ENCODE data around the gene INCENP. TPM values are rescaled to one million over a fixed set of nuclear protein-coding genes. Genes with fewer than 3 reads are reported as not detected.

INCENP gene
- total and polyA plus RNA-seq, 7 donors: 4.8 to 20.1 (median 11.6) TPM

DNA sequence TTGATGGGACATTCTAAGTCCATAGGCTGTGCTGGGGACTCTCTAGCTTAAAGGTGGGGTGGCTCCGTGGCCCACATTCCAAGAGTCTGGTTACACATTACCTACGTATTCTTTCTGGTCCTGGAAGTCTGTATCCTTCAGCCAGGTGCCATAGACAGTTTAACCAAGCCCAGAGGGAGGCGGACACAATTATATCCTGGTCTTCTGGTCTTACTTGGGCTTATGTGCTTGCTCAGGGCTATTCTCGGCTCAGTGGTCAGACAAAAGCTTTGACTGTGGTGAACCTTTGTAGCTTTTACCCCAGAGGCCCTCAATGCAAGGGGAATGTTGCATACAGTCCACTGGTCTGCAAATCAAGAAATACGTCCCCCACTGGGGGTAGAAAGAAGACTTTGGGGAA lies 3.4 kb upstream of the INCENP start:
- WGBS, 3 donors: 80 to 85% (median 81%) methylated on average over 5 of the region's 5 CpGs

GRCh38 chr11:62122076-62122475 lies 1.7 kb upstream of the INCENP start:
- Histone ChIP-seq H3K4me3 (no peak overlapping the region), H3K4me1 (peaks cover 12% of the 10 kb centered on the region), H3K36me3 (ENCODE audit: insufficient read depth in 1 of 2, low read depth in 1 of 2) (no peaks in the 10 kb centered on the region), H3K27ac (no peak overlapping the region), H3K27me3 (ENCODE audit: insufficient read depth in 3 of 3, low read length in 2 of 3) (no peaks in the 10 kb centered on the region), H3K9me3 (no peaks in the 10 kb centered on the region)
- 69 to 77% (median 73%) methylated on average over 6 of the region's 6 CpGs for WGBS, 3 donors
- intact Hi-C loops (cut with DNase I): no loop called here
- ATAC-seq: no peak
- no peak for TF ChIP-seq CTCF (IDR thresholded peaks at IDR 0.05)
- no peak for DNase-seq

More for the DNA sequence above, 3.4 kb upstream of the INCENP start:
- TF ChIP-seq CTCF (IDR thresholded peaks at IDR 0.05): no peak
- Histone ChIP-seq H3K4me1 (peaks cover 8% of the 10 kb centered on the region), H3K27me3 (ENCODE audit: insufficient read depth in 3 of 3, low read length in 2 of 3) (no peaks in the 10 kb centered on the region), H3K9me3 (peaks cover 9% of the 10 kb centered on the region), H3K27ac (no peak overlapping the region), H3K4me3 (no peak overlapping the region), H3K36me3 (ENCODE audit: insufficient read depth in 1 of 2, low read depth in 1 of 2) (no peaks in the 10 kb centered on the region)
- intact Hi-C loops (cut with DNase I): no loop called here
- no peak for DNase-seq
- no peak for ATAC-seq

DNA sequence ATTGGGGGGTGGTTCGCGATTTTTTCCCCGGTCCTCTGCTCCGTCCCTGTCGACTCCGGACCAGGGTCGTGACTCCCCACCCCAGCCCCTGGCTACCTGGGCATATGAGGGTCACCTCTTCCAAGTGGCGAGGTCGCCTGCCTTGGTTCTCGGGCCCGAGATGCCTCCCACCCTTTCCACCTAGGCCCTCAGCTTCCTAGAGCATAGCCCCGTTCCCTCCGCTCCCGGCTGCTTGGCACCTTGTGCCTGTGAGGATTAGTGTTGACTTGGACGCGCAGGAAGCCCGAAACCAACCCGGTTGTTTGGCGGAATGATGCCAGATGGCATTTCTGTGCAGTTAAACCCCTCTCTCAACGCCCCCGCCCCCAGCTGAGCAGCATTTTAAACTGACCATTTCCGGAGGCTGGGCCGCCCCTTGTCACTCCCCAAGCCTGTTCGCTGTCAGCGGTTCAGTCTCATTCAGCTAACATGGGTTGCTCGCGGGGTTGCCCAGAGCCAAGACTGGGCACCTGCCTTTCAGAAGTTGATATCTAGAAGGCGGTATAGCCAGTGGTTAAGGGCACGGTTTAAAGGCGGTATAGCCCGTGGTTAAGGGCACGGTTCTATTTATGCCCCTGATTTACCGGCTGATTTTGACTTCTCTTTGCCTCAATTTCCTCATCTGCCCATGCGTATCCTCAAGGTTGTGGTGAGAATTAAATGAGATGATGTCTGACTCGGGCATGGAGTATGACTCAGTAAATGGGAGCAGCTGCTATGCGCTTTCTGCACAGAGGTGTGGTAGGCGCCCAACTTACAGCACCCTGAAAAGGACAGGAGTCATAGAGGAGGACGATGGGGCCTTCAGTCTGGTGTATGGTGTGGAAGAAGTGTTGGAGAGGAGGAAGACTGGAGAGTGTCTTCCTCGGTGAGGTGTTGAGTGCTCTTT lies 639 bp downstream of the INCENP start:
- peaks cover 12% of the 10 kb centered on the region for H3K4me1 ChIP-seq
- intact Hi-C loops (cut with DNase I): no loop called here
- peaks cover 0 to 15% of the 10 kb centered on the region in 2 donors for H3K36me3 ChIP-seq (ENCODE audit: insufficient read depth in 1 of 2, low read depth in 1 of 2)
- 4 to 5% (median 4%) methylated on average over 35 to 39 of the region's 39 CpGs for WGBS, 3 donors
- ATAC-seq: peak; percentile 26 to 56 (median 34)
- H3K4me3 ChIP-seq: peak overlapping the region; percentile 92
- peak overlapping the region; percentile 65 for H3K27ac ChIP-seq
- no peaks in the 10 kb centered on the region for H3K27me3 ChIP-seq (ENCODE audit: insufficient read depth in 3 of 3, low read length in 2 of 3)
- no peaks in the 10 kb centered on the region for H3K9me3 ChIP-seq
- peak in 1 of 2 donors; percentile 40 for DNase-seq
- no peak for TF ChIP-seq CTCF (IDR thresholded peaks at IDR 0.05)

- no peak overlapping the region for H3K27ac ChIP-seq
- ATAC-seq (no peak), DNase-seq (no peak)
- H3K9me3 ChIP-seq: no peaks in the 10 kb centered on the region
- TF ChIP-seq CTCF (IDR thresholded peaks at IDR 0.05): no peak
- peaks cover 12% of the 10 kb centered on the region for H3K4me1 ChIP-seq
- peaks cover 0 to 24% of the 10 kb centered on the region in 2 donors for H3K36me3 ChIP-seq (ENCODE audit: insufficient read depth in 1 of 2, low read depth in 1 of 2)
- 39 to 48% (median 40%) methylated on average over 4 of the region's 4 CpGs for WGBS, 3 donors
- intact Hi-C loops (cut with DNase I): no loop called here
- H3K4me3 ChIP-seq: peak overlapping the region; percentile 92
- no peaks in the 10 kb centered on the region for H3K27me3 ChIP-seq (ENCODE audit: insufficient read depth in 3 of 3, low read length in 2 of 3)
Observed at GRCh38 chr11:62125316-62125715, 1.5 kb downstream of the INCENP start.
